Endothelial cell of umbilical vein (primary cell): ENCODE measurements around the gene OR8H1.

Experiments
- EZH2 ChIP-seq: IDR thresholded peaks from 2 replicates; pipeline ENCODE4 v1.6.1; 2012; ENCODE audit warnings: borderline replicate concordance, low read depth, mild to moderate bottlenecking, moderate library complexity, low read length, inconsistent platforms; ENCODE audit not compliant: severe bottlenecking
- GATA2 ChIP-seq: IDR thresholded peaks from 2 replicates; pipeline ENCODE4 v1.7.0; 2011; ENCODE audit warnings: low read depth, mild to moderate bottlenecking, moderate library complexity, mixed read lengths, low read length; ENCODE audit not compliant: insufficient read length, insufficient read depth
- JUN ChIP-seq: IDR thresholded peaks from 2 replicates; pipeline ENCODE4 v1.6.1; 2011; ENCODE audit warnings: borderline replicate concordance, low read depth; ENCODE audit not compliant: insufficient read length, insufficient read depth
- MYC ChIP-seq: IDR thresholded peaks from one replicate; pipeline ENCODE4 v1.6.1; 2011; ENCODE audit warnings: mild to moderate bottlenecking, low read depth, low read length
- POLR2A ChIP-seq: IDR thresholded peaks from 2 replicates; pipeline ENCODE4 v1.6.1; 2012; ENCODE audit warnings: low read depth, mild to moderate bottlenecking, control low read depth, low read length
- POLR2AphosphoS5 ChIP-seq: IDR thresholded peaks from 2 replicates; pipeline ENCODE4 v1.6.1; 2012; ENCODE audit warnings: low read depth, mild to moderate bottlenecking, control low read depth, low read length, moderate library complexity; ENCODE audit not compliant: insufficient read depth
- TF ChIP-seq, protein P1 (sequence below), 2 donors: IDR thresholded peaks; 1 replicate in 1 of 2; 2 replicates in 1 of 2; pipeline ENCODE4 v1.5.1; 2011; ENCODE audit warnings: low read length in 2 of 2, mild to moderate bottlenecking in 2 of 2, moderate library complexity in 2 of 2, control low read depth in 1 of 2, inconsistent platforms in 1 of 2, low read depth in 1 of 2; ENCODE audit not compliant: insufficient read depth in 1 of 2; ENCODE audit errors: extremely low read depth in 1 of 2
- TF ChIP-seq, protein P2 (sequence below): IDR thresholded peaks from 2 replicates; pipeline ENCODE4 v1.6.1; 2011; ENCODE audit not compliant: insufficient read depth, insufficient read length

DNA sequence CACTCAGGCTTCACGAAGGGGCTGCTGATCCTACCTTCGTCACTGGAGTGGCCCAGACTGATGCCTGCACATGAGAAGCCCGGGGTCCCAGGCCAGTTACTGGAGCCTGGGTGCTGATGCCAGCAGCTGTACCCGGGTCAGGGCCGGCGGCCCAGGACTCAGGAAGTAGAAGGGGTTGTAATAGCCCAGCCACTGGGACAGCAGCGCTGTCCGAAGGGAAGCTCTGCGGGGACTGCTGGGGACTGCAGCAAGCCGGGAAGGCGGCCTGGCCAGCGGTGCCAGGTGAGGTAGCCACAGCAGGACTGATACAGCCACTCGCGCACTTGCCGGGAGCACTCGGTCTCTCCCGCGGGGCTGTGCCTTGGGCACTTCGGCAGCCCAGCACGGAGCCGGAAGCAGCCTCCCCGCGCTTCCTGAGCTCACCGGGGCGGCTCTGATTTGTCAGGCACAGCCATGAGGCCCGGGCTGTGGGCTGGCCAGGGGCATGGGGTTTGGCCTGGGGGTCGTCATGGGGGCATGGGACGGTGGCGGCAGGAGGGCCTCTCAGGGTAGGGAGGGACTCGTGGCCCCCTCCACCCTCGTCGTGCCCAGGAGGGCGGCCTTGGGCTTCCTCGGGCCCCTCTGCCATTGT, 39.9 kb upstream of the OR8H1 start:
- TF ChIP-seq POLR2A (no peak), MYC (no peak), JUN (no peak), EZH2 (no peak), POLR2AphosphoS5 (no peak), GATA2 (no peak)
- TF ChIP-seq, protein P1, sequence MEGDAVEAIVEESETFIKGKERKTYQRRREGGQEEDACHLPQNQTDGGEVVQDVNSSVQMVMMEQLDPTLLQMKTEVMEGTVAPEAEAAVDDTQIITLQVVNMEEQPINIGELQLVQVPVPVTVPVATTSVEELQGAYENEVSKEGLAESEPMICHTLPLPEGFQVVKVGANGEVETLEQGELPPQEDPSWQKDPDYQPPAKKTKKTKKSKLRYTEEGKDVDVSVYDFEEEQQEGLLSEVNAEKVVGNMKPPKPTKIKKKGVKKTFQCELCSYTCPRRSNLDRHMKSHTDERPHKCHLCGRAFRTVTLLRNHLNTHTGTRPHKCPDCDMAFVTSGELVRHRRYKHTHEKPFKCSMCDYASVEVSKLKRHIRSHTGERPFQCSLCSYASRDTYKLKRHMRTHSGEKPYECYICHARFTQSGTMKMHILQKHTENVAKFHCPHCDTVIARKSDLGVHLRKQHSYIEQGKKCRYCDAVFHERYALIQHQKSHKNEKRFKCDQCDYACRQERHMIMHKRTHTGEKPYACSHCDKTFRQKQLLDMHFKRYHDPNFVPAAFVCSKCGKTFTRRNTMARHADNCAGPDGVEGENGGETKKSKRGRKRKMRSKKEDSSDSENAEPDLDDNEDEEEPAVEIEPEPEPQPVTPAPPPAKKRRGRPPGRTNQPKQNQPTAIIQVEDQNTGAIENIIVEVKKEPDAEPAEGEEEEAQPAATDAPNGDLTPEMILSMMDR (IDR thresholded peaks at IDR 0.05; ENCODE audit: extremely low read depth in 1 of 2, insufficient read depth in 1 of 2, low read depth in 1 of 2, low read length in 2 of 2) = no peak
- TF ChIP-seq, protein P2, sequence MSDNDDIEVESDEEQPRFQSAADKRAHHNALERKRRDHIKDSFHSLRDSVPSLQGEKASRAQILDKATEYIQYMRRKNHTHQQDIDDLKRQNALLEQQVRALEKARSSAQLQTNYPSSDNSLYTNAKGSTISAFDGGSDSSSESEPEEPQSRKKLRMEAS = no peak
